Hepatocyte (in vitro differentiated cells): ENCODE results near the gene DYNC1I1.

Experiments used
- EZH2 ChIP-seq: fragments of 200-600 bp; sonication (generic); IDR thresholded peaks from 2 replicates; pipeline ENCODE4 v1.6.1; 2016; ENCODE audit warnings: antibody characterized with exemption, mild to moderate bottlenecking, borderline replicate concordance
- TF ChIP-seq, protein P1 (sequence below): fragments of 200-600 bp; sonication (generic); IDR thresholded peaks from 2 replicates; pipeline ENCODE4 v1.5.1; 2016; ENCODE audit warnings: antibody characterized with exemption, mild to moderate bottlenecking; ENCODE audit not compliant: poor library complexity

DNA sequence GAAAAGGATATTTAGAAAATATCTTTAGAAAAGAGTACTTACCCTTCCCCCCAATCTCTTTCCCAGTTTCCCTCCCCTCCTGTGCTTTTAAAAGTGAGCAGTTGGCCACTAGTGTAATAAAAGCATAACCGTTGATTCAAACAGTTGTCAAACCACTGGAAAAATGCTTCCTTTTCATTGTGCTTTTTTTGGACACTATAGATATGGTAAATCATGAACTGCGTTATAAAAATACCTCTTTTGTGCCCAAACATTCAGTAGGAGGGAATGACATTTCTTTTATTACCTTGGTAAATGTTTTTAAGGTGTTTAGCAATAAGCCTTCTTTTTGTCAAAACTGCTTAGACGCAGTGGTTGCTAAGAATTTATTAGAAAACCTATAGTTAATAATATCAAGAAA is 317.2 kb downstream of the DYNC1I1 start:
- TF ChIP-seq, protein P1, sequence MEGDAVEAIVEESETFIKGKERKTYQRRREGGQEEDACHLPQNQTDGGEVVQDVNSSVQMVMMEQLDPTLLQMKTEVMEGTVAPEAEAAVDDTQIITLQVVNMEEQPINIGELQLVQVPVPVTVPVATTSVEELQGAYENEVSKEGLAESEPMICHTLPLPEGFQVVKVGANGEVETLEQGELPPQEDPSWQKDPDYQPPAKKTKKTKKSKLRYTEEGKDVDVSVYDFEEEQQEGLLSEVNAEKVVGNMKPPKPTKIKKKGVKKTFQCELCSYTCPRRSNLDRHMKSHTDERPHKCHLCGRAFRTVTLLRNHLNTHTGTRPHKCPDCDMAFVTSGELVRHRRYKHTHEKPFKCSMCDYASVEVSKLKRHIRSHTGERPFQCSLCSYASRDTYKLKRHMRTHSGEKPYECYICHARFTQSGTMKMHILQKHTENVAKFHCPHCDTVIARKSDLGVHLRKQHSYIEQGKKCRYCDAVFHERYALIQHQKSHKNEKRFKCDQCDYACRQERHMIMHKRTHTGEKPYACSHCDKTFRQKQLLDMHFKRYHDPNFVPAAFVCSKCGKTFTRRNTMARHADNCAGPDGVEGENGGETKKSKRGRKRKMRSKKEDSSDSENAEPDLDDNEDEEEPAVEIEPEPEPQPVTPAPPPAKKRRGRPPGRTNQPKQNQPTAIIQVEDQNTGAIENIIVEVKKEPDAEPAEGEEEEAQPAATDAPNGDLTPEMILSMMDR: no peak
- TF ChIP-seq EZH2: no peak
